Activated T-helper 17 cell treated with anti-CD3 and anti-CD28 coated beads, Interleukin-2, amount 50 U/mL, for 72 hours (primary cell): ENCODE measurements around the gene ZNF79. TPM values are rescaled to one million over a fixed set of nuclear protein-coding genes. Genes with fewer than 3 reads are reported as not detected.

Experiments used
- ATAC-seq: fragments of 150-1000 bp; cut with Tn5 transposase; replicated peaks from 2 replicates; pipeline ENCODE4 v1.10.0; 2021; ENCODE audit warnings: mild to moderate bottlenecking, moderate library complexity
- H3K27ac Mint-ChIP-seq: one replicate; pipeline ENCODE4 v1.8.0; 2022; ENCODE audit warnings: mixed read lengths
- H3K27me3 Mint-ChIP-seq: one replicate; pipeline ENCODE4 v1.8.0; 2022; ENCODE audit warnings: mixed read lengths
- H3K36me3 Mint-ChIP-seq: one replicate; pipeline ENCODE4 v1.8.0; 2022; ENCODE audit warnings: low read depth, mild to moderate bottlenecking, mixed read lengths
- H3K4me1 Mint-ChIP-seq: one replicate; pipeline ENCODE4 v1.8.0; 2022; ENCODE audit warnings: mixed read lengths
- H3K4me3 Mint-ChIP-seq: one replicate; pipeline ENCODE4 v1.8.0; 2022; ENCODE audit warnings: mild to moderate bottlenecking, mixed read lengths
- H3K9me3 Mint-ChIP-seq: one replicate; pipeline ENCODE4 v1.8.0; 2022; ENCODE audit warnings: mixed read lengths
- total RNA-seq, 2 donors: library from RNA; stranded (reverse); gene quantifications; one replicate each; pipeline ENCODE4 v1.2.3, GENCODE V29; 2022

Gene ZNF79
- total RNA-seq, 2 donors from 2014 or later, result 10.1 to 11.3 TPM

DNA sequence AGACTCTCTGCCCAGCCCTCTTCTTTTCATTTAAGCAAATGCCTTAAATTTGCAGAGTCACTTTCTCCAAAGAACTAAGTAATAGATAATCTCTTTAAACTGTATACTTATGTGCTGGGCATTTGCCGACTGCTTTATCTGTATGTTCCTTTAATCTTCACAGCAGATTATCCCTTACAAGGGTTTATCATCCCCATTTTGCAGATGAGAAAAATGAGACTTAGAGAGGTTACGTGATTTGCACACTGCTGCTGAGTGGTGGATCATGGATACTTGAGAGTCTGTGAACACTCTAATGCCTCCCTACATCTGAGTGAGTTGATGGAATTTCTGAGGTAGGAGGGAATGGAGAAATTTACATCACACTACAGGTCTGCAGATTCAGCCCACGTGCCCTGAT, 4.2 kb downstream of the ZNF79 start:
- peak overlapping the region; percentile 63 for H3K27ac Mint-ChIP-seq
- peaks cover 31% of the 10 kb centered on the region for H3K4me1 Mint-ChIP-seq
- ATAC-seq, result no peak
- peak overlapping the region; percentile 47 for H3K4me3 Mint-ChIP-seq
- peaks cover 92% of the 10 kb centered on the region for H3K36me3 Mint-ChIP-seq
- H3K27me3 Mint-ChIP-seq, result no peaks in the 10 kb centered on the region
- H3K9me3 Mint-ChIP-seq, result no peaks in the 10 kb centered on the region

DNA sequence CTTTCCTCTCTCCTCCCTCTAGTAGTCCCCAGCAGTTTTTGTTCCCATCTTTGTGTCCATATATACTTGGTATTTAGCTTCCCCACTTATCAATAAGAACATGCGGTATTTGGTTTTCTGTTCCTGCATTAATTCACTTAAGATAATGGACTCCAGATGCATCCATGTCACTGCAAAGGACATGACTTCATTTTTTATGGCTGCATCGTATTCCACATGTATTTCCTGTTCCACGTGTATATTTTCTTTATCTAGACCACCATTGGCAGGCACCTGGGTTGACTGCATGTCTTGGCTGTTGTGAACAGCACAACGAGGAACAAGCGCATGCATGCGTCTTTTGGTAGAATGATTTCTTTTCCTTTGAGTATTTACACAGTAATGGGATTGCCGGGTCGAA, 6.2 kb downstream of the ZNF79 start:
- H3K4me1 Mint-ChIP-seq, result peaks cover 41% of the 10 kb centered on the region
- no peaks in the 10 kb centered on the region for H3K27me3 Mint-ChIP-seq
- no peaks in the 10 kb centered on the region for H3K9me3 Mint-ChIP-seq
- peak overlapping the region; percentile 38 for H3K27ac Mint-ChIP-seq
- no peak for ATAC-seq
- H3K36me3 Mint-ChIP-seq, result peaks cover 95% of the 10 kb centered on the region
- no peak overlapping the region for H3K4me3 Mint-ChIP-seq

DNA sequence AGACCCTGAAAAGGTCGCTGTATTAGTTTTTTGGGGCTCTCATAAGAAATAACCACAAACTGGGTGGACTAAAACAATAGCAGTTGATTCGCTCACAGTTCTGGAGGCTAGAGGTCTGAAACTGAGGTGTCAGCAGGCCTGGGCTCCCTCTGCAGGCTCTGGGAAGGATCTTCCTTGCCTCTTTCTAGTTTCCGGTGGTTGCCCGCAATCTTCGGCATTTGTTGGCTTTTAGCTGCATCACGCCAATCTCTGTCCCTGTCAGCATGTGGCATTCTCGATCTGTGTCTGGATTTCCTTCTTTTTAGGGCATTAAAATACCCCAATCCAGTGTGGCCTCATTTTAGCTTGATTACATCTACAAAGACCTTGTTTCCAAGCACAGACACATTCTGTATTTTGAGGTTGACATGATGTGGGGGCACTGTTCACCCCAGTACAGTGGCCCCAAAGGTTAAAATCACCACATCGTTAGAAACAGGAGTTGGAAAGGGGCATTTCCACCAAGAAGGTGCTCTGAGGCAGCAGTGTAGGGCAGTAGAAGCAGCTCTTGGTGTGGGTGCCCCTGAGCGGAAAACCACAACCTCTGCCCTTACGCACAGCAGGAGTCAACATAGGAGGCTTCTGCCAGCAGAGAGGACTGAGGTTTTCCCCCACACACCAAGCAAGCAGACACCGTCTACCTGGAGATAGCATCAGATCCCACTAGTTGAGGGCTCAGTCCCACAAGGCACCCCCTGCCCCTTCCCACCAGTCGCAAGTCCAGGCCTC, 13.5 kb downstream of the ZNF79 start:
- Mint-ChIP-seq H3K4me1 (peaks cover 30% of the 10 kb centered on the region), H3K9me3 (no peaks in the 10 kb centered on the region), H3K27me3 (no peaks in the 10 kb centered on the region), H3K36me3 (peaks cover 100% of the 10 kb centered on the region), H3K27ac (peak overlapping the region; percentile 95), H3K4me3 (peak overlapping the region; percentile 65)
- peak; percentile 94 for ATAC-seq

DNA sequence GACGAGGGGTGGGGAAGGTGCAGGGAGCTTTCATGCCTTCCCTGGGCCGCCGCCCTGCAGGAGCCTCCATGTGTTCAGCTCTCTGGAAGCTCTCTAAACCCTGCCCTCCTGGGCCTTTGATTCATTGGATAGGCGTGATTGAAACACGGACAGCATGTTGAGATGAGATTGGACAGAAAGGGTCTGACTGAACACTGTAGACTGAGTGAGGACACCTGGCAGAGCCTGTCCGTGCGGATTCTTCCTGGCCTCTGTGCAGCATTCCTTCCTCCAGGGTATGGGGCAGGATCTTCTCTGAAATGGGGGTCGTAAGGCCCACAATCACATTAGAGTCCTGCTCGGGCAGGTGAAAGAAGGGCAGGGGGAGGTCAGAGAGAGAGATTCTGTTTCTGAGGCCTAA, 14.2 kb downstream of the ZNF79 start:
- no peaks in the 10 kb centered on the region for H3K9me3 Mint-ChIP-seq
- no peak for ATAC-seq
- H3K4me1 Mint-ChIP-seq, result peaks cover 25% of the 10 kb centered on the region
- no peaks in the 10 kb centered on the region for H3K27me3 Mint-ChIP-seq
- H3K36me3 Mint-ChIP-seq, result peaks cover 100% of the 10 kb centered on the region
- peak overlapping the region; percentile 65 for H3K4me3 Mint-ChIP-seq
- H3K27ac Mint-ChIP-seq, result peak overlapping the region; percentile 95

DNA sequence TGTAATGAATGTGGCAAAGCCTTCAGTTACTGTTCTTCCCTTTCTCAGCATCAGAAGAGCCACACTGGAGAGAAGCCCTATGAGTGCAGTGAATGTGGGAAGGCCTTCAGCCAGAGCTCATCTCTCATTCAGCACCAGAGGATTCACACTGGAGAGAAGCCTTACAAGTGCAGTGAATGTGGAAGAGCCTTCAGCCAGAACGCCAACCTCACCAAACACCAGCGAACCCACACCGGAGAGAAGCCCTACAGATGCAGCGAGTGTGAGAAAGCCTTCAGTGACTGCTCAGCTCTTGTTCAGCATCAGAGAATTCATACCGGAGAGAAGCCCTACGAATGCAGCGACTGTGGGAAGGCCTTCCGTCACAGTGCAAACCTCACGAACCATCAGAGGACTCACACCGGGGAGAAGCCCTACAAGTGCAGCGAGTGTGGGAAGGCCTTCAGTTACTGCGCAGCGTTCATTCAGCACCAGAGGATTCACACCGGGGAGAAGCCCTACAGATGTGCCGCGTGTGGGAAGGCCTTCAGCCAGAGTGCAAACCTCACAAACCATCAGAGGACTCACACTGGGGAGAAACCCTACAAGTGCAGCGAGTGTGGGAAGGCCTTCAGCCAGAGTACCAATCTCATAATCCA, 20.2 kb downstream of the ZNF79 start:
- no peaks in the 10 kb centered on the region for H3K27me3 Mint-ChIP-seq
- peaks cover 18% of the 10 kb centered on the region for H3K4me1 Mint-ChIP-seq
- peaks cover 100% of the 10 kb centered on the region for H3K36me3 Mint-ChIP-seq
- H3K4me3 Mint-ChIP-seq, result no peak overlapping the region
- peak overlapping the region; percentile 17 for H3K27ac Mint-ChIP-seq
- ATAC-seq, result no peak
- no peaks in the 10 kb centered on the region for H3K9me3 Mint-ChIP-seq

DNA sequence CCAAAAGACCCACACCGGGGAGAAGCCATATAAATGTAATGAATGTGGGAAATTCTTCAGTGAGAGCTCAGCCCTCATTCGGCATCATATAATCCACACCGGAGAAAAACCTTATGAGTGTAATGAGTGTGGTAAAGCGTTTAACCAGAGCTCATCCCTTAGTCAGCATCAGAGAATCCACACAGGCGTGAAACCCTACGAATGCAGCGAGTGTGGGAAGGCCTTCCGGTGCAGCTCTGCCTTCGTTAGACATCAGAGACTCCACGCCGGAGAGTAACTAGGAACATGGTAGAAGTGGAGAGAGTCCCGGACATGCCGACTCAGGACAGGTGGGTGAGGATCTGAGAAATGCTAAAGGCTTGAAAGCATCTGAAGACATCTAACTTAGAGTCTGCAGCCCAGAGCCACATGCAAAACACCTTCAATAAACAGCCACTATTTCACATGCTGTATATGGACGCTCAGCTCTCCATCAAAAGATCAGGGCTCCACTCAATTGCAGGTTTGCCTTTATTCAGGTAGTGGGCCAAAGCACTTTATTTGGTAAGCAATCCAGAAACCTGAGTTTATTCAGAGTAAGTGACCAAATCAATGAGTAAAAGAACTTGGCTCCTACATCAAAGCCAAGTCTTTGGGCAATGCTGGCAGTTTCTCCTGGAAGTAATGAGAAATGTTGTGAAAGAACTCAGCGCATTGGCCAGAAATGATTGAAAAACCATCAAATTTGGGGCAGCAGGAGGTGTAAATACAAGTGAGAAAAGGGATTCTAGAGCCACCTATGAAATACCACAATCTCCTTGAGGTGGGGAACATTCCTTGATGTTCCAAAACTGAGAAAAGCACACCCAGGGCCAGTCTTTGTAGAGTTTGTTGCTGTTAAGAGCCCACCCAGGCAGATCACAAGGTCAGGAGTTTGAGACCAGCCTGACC, 21.0 kb downstream of the ZNF79 start:
- Mint-ChIP-seq H3K9me3 (no peaks in the 10 kb centered on the region), H3K4me3 (no peak overlapping the region), H3K4me1 (peaks cover 18% of the 10 kb centered on the region), H3K27me3 (no peaks in the 10 kb centered on the region), H3K36me3 (peaks cover 100% of the 10 kb centered on the region), H3K27ac (peak overlapping the region; percentile 17)
- no peak for ATAC-seq

DNA sequence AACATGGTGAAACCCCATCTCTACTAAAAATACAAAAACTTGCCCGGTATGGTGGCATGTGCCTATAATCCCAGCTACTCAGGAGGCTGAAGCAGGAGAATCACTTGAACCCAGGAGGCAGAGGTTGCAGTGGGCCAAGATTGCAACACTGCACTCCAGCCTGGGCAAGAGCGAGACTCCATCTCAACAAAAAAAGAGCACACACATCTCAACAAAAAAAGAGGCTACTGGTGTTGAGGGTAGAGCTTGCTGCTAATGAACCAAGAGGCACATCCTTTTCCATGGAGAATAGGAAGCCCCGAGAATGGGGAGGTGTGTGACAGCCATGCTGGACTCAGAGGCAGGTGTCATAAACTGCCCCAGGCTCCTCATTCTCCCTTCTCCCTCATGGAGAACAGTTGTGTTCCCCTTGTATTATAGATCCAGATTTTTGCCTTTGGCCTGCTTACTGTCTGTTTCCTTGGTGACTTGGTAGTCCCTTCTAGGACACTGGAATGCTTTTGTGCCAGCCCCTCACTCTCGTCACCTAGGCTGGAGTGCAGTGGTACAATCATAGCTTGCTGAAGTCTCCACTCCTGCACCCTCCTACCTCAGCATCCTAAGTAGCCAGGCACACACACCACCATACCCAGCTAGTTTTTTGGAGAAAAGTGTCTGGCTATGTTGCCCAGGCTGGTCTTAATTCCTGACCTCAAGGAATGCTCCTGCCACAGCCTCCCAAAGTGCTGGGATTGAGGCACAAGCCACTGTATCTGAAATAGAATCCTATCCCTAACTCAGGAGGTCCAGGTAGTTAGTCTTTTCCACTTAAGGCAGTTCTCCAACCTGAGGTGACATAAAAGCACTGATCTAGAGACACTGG, 21.9 kb downstream of the ZNF79 start:
- Mint-ChIP-seq H3K27ac (peak overlapping the region; percentile 79), H3K4me1 (peaks cover 18% of the 10 kb centered on the region), H3K36me3 (peaks cover 100% of the 10 kb centered on the region), H3K27me3 (no peaks in the 10 kb centered on the region), H3K4me3 (peak overlapping the region; percentile 47), H3K9me3 (no peaks in the 10 kb centered on the region)
- ATAC-seq, result no peak

DNA sequence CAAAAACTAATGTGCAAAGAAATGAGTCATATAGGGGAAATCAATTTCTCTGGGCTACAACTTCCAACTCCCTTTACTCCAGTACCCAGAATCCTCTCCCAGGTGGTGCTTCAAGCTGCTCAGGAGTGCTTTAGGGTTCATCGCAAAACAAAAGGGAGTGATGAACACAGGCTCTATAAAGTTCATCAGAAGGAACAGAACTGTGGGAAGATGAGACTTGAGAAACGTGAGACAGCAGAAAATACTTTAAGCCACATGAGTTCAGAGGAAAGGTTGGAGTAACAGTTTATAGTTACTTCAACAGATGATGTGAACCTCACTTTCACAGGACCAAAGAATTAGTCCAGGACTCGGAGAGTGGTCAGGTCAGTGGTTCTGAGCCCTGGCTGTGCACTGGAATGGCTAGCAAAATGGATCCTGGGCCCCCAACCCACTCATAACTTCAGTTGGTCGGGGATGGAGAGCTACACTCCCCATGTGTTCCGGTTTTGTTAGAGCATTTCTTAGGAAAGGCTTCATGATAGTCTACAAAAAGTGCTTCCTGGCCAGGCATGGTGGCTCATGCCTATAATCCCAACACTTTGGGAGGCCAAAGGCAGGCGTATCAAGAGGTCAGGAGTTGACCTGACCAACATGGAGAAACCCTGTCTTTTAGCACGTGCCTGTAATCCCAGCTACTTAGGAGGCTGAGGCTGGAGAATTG, 22.7 kb downstream of the ZNF79 start:
- no peaks in the 10 kb centered on the region for H3K27me3 Mint-ChIP-seq
- no peaks in the 10 kb centered on the region for H3K9me3 Mint-ChIP-seq
- peaks cover 100% of the 10 kb centered on the region for H3K36me3 Mint-ChIP-seq
- H3K27ac Mint-ChIP-seq, result peak overlapping the region; percentile 96
- peaks cover 18% of the 10 kb centered on the region for H3K4me1 Mint-ChIP-seq
- no peak for ATAC-seq
- H3K4me3 Mint-ChIP-seq, result peak overlapping the region; percentile 96

DNA sequence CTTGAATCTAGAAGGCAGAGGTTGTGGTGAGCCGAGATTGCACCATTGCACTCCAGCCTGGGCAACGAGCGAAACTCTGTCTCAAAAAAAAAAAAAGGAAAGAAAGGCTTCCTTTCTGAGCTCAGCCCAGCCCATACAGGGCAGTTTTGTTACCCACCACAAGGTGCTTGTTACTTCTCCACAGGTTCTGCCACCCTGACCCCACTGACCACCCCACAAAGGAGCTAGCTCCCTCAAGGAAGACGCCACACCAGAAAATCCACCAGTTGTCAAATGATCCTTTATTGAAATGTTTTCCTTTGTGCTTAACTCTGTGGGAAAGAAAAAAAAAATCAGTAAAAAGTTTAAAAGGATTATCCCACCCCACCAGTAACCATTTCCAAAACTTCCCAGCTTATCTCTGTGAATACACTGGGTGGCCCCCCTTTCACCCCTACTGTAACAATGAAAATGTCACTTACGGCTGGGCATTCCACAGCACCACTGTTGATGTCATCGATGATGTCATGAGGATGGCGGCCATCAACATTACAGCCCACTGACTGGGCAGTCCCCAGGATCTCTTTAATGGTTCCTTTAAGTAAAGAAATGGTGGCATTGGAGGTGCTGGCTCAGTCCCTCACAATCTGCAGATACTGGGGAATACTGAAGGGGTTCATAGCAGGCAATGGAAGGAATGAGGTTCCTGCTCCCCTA, 23.4 kb downstream of the ZNF79 start:
- Mint-ChIP-seq H3K4me3 (peak overlapping the region; percentile 96), H3K4me1 (peaks cover 18% of the 10 kb centered on the region), H3K36me3 (peaks cover 94% of the 10 kb centered on the region), H3K9me3 (no peaks in the 10 kb centered on the region), H3K27me3 (no peaks in the 10 kb centered on the region), H3K27ac (peak overlapping the region; percentile 96)
- no peak for ATAC-seq

DNA sequence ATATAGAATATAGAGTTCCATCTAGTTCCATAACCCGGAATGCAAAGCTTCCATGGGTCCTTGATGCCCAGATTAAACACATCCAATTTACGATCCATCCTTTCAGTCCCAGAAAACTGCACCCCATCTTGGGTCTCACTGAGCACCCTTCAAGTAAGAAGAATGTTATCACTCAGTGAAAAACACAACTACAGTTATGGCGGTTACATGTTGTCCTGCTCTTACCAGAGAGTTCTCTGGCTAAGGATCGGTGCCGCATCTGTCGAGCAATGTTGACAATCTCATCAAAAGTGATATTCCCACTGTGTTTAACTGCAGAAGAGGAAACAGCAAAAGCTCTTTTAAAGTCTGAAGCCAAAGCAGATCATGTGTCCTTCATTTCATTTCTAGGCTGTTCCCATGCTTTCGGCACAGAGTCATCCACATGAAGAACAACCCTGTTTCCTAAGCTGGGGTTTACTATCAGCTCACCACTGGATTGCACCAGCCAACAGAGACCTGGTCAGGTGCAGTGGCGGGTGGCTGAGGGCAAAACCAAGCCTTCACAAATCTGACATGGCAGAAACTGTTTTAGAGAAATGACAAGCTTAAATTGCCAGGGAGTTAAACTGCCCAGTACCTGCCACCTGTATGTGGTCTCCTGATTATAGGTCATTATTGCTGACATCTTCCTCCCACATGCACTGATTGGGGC, 24.1 kb downstream of the ZNF79 start:
- H3K27me3 Mint-ChIP-seq, result no peaks in the 10 kb centered on the region
- peak overlapping the region; percentile 96 for H3K4me3 Mint-ChIP-seq
- H3K36me3 Mint-ChIP-seq, result peaks cover 87% of the 10 kb centered on the region
- no peak for ATAC-seq
- peak overlapping the region; percentile 96 for H3K27ac Mint-ChIP-seq
- peaks cover 18% of the 10 kb centered on the region for H3K4me1 Mint-ChIP-seq
- H3K9me3 Mint-ChIP-seq, result no peaks in the 10 kb centered on the region

DNA sequence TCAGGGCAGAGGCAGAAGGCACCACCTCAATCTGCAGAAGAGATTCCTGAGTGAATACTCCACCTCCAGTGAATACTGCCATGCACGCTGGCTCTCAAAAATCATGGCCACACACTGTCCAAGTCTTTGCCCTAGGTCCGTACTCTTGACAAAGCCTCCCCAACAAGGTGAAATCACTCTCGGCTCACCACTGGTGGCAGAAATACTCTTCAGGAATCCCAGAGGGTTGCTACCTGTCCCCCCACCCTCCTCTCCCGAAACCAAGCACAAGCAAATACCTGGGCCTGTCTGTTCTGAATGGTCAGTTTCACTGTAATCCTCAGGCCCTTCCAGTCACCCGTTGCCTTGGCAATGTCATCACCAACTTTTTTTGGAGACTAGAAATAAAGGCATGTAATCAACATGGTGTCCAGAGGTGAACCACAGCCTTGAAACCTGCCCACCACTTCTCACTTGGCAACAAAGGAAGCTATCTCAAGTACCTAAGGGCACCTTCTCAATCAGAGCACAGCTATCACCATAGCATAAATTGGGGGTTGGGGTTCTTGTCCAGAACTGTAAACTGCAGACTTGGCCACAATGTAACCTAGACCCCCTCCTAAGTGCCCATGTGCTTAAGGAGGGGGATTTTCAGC, 25.3 kb downstream of the ZNF79 start:
- H3K4me1 Mint-ChIP-seq, result peaks cover 18% of the 10 kb centered on the region
- H3K36me3 Mint-ChIP-seq, result peaks cover 78% of the 10 kb centered on the region
- H3K27me3 Mint-ChIP-seq, result no peaks in the 10 kb centered on the region
- peak overlapping the region; percentile 96 for H3K4me3 Mint-ChIP-seq
- H3K9me3 Mint-ChIP-seq, result no peaks in the 10 kb centered on the region
- peak overlapping the region; percentile 96 for H3K27ac Mint-ChIP-seq
- ATAC-seq, result peak; percentile 4

DNA sequence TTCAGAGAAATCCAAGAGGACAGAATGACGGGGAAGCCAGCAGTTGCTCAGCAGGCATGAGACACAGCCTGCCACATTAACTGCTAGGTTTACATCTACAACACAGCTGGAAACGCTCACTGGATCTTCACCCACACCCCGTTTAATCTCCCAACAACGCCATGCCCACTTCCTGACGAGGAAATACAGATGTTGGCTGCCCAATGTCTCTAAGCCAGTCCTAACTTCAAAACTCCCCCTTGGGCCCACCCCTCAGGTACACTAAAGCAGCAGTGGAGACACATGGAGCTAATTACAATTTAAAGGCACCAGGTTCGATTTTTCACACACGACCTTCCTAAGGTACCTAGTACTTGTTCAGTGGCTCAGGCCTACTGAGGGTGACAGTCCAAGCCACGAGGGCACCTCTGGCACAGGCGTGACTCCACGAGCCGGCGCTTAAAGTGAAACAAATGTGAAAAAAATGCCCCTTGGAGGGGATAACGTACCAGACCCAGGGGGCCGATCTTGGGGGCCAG, 26.1 kb downstream of the ZNF79 start:
- Mint-ChIP-seq H3K36me3 (peaks cover 78% of the 10 kb centered on the region), H3K4me1 (peaks cover 18% of the 10 kb centered on the region)

More for the DNA sequence above, 26.1 kb downstream of the ZNF79 start:
- no peaks in the 10 kb centered on the region for H3K27me3 Mint-ChIP-seq
- peak overlapping the region; percentile 96 for H3K4me3 Mint-ChIP-seq
- H3K9me3 Mint-ChIP-seq, result no peaks in the 10 kb centered on the region
- peak overlapping the region; percentile 96 for H3K27ac Mint-ChIP-seq
- ATAC-seq, result peak; percentile 2
